Medulla oblongata (tissue), 1 donor: ENCODE data around the gene ZG16.
"Not testable (repeated sequence)": the region's sequence is repeated elsewhere in the genome, so short reads cannot be mapped to it uniquely, and the experiment has no call there.

Experiments
- DNase-seq: peaks from one replicate; pipeline ENCODE4 v3.0.0-alpha.2; 2015; ENCODE audit errors: extremely low spot score

The ZG16 gene

DNA sequence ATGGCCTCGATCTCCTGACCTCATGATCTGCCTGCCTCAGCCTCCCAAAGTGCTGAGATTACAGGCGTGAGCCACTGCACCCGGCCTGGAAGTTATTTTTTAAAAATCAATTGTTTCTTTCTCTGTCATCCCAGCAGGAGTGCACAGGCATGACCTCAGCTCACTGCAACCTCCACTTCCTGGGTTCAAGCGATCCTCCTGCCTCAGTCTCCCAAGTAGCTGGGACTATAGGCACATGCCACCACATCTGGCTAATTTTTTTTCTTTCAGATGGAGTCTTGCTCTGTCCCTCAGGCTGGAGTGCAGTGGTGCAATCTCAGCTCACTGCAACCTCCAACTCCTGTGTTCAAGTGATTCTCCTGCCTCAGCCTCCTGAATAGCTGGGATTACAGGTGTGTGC, 9.1 kb downstream of the ZG16 start:
- DNase-seq = not testable (repeated sequence)

DNA sequence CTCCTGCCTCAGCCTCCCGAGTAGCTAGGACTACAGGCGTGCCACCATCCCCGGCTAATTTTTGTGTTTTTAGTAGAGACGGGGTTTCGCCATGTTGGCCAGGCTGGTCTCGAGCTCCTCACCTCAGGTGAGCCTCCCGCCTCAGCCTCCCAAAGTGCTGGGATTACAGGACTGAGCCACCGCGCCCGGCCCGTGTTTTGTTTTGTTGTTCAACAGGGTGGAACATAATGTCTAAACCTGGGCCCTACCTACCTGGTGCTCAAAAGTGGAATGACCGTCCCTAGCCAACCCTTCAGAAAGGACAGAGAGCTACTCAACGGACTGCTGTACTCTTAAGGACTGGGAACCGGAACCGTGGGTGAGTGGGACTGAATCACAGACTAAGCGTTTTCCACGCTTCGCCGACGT, 11.7 kb downstream of the ZG16 start:
- DNase-seq = no peak

DNA sequence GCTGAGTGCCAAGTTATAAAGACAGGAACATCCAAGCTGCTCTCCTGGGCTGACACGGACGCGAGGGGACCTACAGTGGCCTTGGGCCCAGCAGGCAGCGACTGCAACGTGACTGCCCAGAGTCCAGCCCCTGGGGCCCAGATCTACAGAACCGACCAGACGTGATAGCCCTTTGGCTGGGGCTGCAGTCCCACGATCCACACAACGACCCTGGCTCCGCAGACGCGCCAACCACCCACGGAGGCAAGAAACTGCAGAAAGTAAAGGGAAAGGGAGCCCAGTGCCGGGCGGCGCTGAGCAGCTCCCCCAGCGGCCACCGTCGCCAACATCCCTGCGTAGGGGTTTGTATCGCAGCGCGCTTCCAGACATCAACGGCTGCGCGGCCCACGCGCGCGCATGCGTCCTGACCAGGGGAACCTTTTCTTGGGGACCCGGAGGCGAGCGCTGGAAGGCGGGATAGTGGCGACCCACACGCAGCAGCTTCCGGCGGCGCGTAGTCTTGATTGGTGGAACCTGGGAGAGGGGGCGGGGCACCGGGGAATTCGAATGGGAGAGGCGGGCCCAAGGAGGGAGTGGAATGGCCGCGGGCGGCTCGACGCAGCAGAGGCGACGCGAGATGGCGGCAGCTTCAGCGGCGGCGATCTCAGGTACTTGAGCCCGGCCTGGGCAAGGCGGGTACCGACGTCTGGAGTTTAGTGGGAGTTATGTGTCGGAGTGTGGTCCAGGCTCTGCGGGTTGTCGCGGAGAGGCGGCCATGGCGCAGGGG, 12.3 kb downstream of the ZG16 start, which contains the start of gene KIF22:
KIF22 (plus strand) TSS at position 569 of the 766 bp plus-strand sequence; CDS start at position 578, 9 bp downstream.
- peak; percentile 99 for DNase-seq

DNA sequence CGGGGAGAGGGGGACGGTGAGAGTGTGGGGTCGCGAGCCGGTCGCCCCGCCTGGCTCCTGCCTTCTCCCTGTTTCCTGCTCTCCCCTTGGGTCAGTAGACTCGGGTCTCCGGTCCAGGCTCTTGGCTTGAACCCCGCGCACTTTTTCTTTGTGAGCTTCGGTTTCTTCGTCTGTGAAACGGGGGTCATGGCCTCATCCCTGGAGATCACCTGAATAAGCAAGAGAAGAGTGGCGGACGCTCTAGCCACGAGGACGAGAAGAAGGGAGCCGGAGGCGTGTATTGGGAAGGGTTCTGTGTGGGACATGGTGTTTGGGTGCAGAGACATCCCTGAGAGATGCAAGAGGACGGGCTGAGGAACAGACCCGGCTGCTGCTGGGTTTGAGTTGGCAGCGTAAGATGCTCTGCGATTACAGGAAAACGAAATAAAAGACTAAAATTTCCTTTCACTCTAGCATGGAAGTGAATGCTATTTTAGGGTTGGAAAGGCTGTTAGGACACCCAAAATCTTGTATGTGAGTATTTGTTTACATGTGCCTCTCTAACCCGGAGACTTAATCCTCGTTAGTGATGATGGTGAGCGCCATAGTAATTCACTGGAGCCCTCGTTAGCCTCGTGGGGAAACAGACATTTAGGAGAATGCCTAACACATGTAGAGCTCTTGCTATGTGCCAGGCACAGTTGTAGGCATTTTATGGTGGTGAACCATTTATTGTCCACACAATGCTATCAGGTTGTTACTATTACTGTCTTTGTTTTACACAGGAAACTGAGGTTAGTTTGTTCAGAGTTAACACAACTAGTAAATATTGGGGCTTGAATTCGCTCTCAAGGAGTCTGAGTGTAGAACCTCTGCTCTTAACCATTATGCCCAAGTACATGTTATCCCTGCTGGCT, 13.1 kb downstream of the ZG16 start:
- DNase-seq = no peak

DNA sequence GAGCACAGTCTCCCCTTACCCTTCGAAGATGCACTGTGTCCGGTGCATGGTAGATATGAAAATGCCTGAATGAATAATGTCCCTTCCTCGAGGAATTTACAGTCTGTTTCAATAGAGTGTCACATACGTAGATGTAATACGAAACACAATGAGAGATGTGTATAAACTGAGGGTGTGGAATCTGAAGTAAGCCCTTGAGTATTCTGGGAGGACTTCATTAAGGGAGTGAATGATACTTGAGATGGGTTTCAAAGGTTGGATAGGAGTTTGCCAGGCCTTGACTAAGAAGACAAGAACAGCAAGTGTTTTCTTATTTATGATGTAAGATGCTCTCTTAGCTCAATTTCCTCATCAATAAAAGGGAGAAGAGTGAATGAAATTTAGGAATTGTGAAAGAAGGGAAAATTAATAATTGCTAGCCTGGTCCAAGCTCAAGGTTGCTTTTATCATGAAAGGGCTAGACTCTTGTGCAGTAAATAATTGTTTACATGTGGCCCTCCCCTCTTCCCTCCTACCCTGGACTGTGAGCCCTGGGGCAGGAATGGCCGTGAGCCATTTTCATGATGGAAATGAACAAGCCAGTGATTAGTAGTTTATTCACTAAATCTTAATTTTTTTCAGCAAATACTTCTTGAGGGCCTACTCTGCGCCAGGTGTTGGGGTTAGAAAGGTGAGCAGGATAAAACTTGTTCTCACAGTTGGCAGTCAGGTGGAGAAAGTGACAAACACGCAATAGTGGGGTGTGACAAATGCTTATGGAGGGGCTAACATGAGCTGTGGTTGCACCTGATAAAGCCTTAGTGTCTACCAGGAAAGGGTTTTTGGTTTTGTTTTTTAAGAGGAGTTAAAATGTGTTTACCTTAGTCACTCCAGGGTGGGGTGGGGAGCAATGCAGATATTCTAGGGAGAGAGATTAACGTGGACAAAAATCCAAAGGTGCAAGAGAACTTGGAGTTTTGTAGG, 14.1 kb downstream of the ZG16 start:
- no peak for DNase-seq

DNA sequence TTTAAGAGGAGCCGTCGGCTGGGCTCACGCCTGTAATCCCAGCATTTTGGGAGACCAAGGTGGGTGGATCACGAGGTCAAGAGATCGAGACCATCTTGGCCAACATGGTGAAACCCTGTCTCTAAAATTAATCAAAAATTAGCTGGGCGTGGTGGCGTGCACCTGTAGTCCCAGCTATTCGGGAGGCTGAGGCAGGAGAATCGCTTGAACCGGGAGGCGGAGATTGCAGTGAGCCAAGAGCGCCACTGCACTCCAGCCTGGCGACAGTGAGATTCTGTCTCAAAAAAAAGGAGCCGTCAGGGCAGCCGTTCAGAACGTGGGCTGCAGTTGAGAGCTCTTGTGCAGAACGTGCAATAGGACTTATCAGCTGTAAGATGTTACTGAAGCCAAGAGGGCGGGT, 15.1 kb downstream of the ZG16 start:
- not testable (repeated sequence) for DNase-seq

DNA sequence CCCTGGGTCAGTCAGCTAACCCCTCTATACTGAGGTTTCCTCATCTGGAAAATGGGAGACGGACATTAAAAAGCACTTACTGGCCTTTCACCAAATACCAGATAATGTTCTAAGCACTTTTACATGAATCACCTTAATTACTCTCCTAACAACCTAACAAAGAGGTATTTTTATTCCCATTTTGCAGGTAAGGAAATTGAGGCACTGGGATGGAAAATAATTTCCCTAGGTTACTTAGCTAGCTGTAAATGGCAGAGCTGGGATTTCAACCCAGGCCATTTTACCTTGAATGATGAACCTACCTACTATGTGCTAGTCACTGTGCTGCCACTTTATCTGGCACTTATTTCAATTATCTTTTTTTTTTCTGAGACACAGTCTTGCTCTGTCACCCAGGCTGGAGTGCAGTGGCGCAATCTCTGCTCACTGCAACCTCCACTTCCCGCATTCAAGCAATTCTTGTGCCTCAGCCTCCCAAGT, 16.2 kb downstream of the ZG16 start:
- no peak for DNase-seq

DNA sequence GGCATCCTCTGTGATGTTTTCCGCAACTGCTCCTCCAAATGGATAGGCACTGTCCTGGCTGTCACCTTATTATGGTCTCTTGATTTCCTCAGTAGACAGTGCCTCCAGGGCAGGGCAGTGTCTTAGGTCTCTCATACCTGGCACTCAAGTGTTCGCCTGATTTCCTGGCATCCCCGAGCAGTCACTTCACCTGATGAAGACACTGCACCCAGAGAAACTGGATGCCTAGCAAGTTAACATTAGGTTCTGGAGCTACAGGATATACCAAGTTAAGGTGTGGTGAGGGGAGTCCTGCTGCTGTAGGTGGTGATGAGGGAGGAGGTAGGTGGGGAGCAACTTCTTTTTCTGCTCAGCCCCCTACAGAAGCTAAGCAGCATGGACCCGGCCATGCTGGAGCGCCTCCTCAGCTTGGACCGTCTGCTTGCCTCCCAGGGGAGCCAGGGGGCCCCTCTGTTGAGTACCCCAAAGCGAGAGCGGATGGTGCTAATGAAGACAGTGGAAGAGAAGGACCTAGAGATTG, 24.4 kb downstream of the ZG16 start:
- DNase-seq = no peak

DNA sequence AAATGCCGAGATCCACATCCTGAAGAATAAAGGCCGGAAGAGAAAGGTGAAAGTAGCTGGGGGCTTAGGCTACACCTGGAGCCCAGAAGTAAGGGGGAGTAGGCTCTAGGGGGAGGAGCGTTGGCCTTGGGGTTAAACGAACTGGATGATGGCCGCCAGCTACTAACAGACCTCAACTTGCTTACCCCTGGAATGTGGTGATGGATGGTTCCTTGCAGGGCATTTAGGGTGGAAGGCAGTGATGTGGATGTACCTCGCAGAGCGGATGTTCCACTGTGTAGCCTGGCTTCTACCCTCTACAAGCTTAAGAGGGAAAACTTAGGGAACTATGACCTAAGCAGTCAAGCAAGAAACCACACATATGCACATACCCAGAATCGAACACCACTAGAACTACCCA, 26.0 kb downstream of the ZG16 start:
- DNase-seq = no peak

DNA sequence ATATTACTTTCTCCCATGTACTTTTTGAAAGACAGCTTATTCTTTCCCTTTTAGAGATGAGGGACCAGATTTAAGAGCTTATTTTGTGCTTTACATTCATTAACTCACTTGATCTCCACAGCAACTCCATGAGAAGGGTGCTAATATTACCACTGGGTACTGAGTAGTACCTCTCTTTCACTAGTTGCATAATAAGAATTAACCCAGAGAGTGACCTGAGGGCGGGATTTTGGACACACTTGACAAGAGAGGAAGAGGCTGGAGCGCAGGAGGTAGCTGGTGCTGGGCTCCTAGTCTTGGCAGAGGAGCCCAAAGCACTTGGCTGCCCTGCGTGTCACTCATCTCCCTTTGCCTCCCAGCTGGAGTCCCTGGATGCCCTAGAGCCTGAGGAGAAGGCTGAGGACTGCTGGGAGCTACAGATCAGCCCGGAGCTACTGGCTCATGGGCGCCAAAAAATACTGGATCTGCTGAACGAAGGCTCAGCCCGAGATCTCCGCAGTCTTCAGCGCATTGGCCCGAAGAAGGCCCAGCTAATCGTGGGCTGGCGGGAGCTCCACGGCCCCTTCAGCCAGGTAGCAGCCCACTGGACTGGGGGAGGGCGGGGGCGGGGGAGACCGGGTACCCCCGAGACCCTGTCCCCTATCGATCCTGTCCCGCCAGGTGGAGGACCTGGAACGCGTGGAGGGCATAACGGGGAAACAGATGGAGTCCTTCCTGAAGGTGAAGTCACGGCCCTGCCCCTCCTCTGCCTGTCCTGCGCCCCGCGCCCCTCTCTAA, 26.6 kb downstream of the ZG16 start:
- peak; percentile 61 for DNase-seq

DNA sequence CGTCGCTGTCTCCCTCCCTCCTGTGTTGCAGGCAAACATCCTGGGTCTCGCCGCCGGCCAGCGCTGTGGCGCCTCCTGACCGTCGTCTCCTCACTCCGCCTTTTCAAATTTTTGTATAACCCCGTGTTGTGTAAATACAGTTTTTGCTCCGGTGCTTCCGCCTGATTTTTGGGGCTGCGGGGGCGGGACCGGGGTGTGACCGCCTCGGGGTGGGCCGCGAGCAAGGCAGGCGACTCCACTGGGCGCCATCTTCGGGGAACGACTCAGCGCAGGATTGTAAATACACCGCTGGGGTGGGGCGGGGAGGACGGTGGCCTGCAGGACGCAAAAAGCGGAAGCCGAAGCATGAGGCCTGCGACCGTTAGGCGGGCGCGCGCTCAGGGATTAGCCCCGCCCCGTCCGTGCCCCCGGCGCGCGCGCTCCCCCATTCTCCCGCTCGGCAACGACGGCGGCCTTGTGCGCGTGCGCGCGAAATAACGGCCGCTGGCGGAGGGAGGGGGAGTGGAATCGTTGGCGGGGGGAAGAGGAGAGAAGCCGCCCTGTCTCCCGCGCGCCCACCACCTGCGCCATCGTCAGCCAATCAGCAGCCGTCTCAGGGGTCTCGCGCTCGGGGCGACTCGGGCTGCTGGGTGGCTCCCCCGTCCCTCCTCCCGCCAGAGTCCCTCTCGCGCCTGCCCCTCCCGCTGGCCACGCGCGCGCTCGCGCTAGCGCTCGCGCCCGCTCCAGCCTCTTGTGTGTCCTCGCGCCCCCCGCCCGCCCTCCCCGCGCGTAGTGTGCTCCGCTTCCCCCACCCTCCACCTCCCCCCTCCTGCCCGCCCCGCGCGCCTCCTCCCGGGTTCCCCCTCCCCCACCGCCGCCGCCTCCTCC, 27.4 kb downstream of the ZG16 start:
- peak; percentile 97 for DNase-seq

DNA sequence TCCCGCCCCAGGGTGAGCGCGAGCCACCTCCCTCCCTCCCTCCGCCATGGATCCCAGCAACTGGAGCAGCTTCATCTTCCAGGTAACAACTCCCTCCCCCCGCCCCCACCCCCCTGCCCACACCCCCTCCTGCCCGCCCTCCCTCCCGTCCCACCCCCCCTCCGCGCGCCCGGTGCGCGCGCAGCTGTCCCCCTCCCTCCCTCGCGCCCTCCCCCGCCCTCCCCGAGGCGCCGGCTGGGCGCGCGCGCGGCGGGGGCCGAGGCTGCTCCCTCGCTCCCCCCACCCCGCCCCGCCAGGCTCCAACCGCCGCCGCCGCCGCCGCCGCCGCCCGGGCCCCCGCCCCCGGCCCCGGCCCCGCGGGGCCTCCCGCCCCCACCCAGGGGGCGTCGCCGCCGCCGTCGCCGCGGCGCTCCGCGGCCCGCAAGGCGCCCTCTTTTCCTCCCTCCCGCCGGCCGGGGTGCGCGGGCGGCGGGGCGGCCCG, 28.1 kb downstream of the ZG16 start, which contains the start of gene MAZ:
MAZ (plus strand) TSS at position 431 of the 481 bp plus-strand sequence. CDS start 173 bp downstream, outside the sequence.
- DNase-seq = no peak

DNA sequence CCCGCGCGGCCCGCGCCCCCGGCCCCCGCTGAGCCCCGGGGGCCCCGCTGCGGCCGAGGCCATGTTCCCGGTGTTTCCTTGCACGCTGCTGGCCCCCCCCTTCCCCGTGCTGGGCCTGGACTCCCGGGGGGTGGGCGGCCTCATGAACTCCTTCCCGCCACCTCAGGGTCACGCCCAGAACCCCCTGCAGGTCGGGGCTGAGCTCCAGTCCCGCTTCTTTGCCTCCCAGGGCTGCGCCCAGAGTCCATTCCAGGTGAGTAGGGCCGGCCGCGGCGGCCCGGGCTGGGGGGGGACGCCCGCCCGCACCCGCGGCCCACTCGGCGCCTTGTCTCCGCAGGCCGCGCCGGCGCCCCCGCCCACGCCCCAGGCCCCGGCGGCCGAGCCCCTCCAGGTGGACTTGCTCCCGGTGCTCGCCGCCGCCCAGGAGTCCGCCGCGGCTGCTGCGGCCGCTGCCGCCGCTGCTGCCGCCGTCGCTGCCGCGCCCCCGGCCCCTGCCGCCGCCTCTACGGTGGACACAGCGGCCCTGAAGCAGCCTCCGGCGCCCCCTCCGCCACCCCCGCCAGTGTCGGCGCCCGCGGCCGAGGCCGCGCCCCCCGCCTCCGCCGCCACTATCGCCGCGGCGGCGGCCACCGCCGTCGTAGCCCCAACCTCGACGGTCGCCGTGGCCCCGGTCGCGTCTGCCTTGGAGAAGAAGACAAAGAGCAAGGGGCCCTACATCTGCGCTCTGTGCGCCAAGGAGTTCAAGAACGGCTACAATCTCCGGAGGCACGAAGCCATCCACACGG, 28.8 kb downstream of the ZG16 start:
- DNase-seq = no peak

DNA sequence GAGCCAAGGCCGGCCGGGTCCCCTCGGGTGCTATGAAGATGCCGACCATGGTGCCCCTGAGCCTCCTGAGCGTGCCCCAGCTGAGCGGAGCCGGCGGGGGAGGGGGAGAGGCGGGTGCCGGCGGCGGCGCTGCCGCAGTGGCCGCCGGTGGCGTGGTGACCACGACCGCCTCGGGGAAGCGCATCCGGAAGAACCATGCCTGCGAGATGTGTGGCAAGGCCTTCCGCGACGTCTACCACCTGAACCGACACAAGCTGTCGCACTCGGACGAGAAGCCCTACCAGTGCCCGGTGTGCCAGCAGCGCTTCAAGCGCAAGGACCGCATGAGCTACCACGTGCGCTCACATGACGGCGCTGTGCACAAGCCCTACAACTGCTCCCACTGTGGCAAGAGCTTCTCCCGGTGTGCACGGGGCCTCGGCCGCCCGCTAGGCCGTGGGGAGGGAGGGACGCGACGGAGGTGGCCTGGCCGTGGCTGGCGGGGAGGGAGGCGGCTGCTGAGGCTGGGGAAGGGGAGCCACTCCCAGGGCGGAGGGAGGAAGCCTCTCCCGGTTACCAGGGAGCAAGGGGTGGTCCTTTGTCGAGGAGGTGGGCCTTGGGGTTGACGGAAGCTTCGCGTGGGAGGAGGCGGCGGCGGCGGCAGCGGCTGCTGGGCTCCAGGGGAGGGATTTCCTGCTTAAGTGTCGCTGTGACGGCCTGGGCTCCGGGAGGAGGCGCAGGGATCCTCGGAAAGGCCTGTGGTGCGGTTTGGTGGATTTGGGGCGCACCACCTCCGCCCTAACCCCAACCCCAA, 29.6 kb downstream of the ZG16 start:
- DNase-seq = peak; percentile 89

DNA sequence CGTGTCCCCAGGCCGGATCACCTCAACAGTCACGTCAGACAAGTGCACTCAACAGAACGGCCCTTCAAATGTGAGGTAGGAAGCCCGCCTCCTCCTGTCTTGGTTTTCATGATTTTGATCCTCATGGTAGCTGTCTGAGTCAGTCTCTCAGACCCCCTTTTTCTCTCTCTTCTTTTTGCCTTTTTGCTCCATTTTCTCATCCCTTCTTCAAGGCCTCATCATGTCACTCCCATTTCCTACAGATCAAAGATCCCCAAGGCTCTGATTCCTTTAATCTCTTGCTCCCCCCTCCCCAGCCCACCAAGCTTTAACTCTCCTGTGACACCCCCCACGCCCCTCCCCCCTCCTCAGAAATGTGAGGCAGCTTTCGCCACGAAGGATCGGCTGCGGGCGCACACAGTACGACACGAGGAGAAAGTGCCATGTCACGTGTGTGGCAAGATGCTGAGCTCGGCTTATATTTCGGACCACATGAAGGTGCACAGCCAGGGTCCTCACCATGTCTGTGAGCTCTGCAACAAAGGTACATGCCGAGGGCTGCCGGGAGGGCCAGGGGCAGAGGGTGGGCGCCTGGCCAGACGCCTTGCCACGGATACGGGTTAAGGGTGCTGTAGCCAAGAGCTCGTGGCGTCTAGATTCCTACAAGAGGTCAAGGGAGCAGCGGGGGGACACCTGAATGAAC, 30.3 kb downstream of the ZG16 start:
- DNase-seq = no peak

DNA sequence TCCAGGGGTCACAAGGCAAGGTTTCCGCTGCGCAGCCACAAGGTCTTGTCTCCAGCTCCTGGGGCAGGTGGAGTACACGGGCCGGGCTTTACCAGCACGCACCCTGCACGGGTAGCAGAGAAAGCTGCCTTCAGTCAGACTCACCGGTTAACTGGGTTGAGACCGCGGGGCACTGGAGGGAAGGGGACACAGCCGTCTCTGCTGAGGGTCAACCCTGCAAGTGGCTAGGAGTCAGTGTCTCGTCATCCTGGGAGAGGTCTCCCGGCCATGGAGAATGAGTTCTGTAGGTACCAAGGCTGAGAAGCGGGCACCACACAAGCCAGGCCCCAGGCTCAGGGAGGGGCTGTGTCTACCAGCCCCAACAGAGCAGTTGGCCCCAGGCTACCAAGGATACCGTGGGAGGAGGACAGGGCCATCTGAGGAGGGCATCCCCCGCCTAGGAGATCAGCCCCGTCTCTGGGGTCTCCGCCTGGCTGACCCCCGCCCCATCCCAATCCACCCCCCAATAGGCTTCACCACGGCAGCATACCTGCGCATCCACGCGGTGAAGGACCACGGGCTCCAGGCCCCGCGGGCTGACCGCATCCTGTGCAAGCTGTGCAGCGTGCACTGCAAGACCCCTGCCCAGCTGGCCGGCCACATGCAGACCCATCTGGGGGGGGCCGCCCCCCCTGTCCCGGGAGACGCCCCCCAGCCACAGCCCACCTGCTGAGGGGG, 31.1 kb downstream of the ZG16 start:
- no peak for DNase-seq
